Lung (tissue), 12 donors: ENCODE results near the gene MAML3. TPM values are rescaled to one million over a fixed set of nuclear protein-coding genes. Genes with fewer than 3 reads are reported as not detected.

Experiments used
- ATAC-seq: fragments of 200-7000 bp; cut with Tn5 transposase; one replicate; pipeline ENCODE4 v1.9.1; 2020; ENCODE audit warnings: moderate number of reproducible peaks; ENCODE audit not compliant: insufficient read depth, low FRiP score
- DNase-seq, 3 donors: peaks; one replicate each; pipeline ENCODE4 v3.0.0-alpha.2; 2013 to 2017
- H3K27ac ChIP-seq, 2 donors: one replicate each; pipeline ENCODE4 v1.5.1; 2013; ENCODE audit warnings: mild to moderate bottlenecking in 2 of 2, moderate library complexity in 2 of 2, control low read depth in 1 of 2, inconsistent platforms in 1 of 2, low read depth in 1 of 2, low read length in 1 of 2
- H3K27me3 ChIP-seq, 3 donors: one replicate each; pipeline ENCODE4 v1.5.1; 2013; ENCODE audit warnings: low read length in 2 of 3; ENCODE audit not compliant: control insufficient read depth in 3 of 3, insufficient read depth in 3 of 3
- H3K36me3 ChIP-seq, 4 donors: one replicate each; pipeline ENCODE4 v1.5.1; 2013; ENCODE audit warnings: low read length in 4 of 4, mild to moderate bottlenecking in 1 of 4, moderate library complexity in 1 of 4; ENCODE audit not compliant: control insufficient read depth in 4 of 4, insufficient read depth in 4 of 4
- H3K4me1 ChIP-seq, 5 donors: one replicate each; pipeline ENCODE4 v1.5.1; 2013; ENCODE audit warnings: low read length in 5 of 5, mild to moderate bottlenecking in 2 of 5, moderate library complexity in 1 of 5; ENCODE audit not compliant: control insufficient read depth in 5 of 5, insufficient read depth in 5 of 5
- H3K4me3 ChIP-seq: one replicate; pipeline ENCODE4 v1.5.1; 2013; ENCODE audit warnings: mild to moderate bottlenecking, control low read depth, moderate library complexity
- H3K9ac ChIP-seq, 2 donors: one replicate each; pipeline ENCODE4 v1.5.1; 2013; ENCODE audit warnings: low read length in 2 of 2, control low read depth in 1 of 2; ENCODE audit not compliant: insufficient read depth in 1 of 2
- H3K9me3 ChIP-seq, 4 donors: one replicate each; pipeline ENCODE4 v1.5.1; 2013; ENCODE audit warnings: low read length in 3 of 4, mild to moderate bottlenecking in 1 of 4, moderate library complexity in 1 of 4; ENCODE audit not compliant: control insufficient read depth in 4 of 4, insufficient read depth in 3 of 4
- WGBS, 2 donors: extraction: QIAGEN DNeasy Blood & Tissue Kit; methylation state at CpG; one replicate each; pipeline ENCODE4 v1.1.7; 2013; 5-methylcytosine and 5-hydroxymethylcytosine counted together
- polyA plus RNA-seq, 2 donors: library from polyadenylated mRNA; stranded (reverse); fragments of 200-250 nt; gene quantifications; one replicate each; pipeline ENCODE4 v1.2.1, GENCODE V29; 2013
- total RNA-seq, 2 donors: library from RNA; depleted of rRNA in 1 of 2; stranded (reverse); fragments of >200 nt in 1 of 2; gene quantifications; one replicate each; pipeline ENCODE4 v1.2.1, GENCODE V29; 2014 to 2021
- TF ChIP-seq, protein P1 (sequence below): IDR thresholded peaks from 2 replicates; pipeline ENCODE4 v1.5.1; 2012; ENCODE audit warnings: mild to moderate bottlenecking; ENCODE audit errors: control extremely low read depth, extremely low read depth
- donor health status: control.
- donor health status: control.
- donor health status: Bipolar disorder and iron deficiency.
- donor health status: healthy.
- donor health status: DM: yes; HTN: yes; CAD: no.

Gene MAML3
- total and polyA plus RNA-seq, 4 donors: 3.0 to 16.4 (median 8.5) TPM

DNA sequence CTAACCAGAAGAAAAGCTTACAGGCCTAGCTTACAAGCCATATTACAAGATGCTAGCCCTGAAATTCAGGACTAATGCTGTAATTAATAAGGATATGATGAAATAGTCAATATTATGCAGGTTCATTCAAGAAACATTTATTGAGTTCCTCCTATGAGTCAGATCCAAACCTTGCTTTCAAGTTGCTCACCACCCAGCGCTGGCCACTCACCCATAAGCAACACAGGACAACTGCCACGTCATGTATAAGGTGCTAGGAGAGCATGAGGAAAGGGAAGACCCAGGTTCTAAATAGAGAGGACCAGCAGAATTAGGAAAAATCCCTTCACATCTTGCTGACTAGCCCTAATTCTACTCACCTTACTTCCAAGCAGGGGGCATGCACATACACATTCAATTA lies 23.3 kb downstream of the MAML3 start:
- TF ChIP-seq, protein P1, sequence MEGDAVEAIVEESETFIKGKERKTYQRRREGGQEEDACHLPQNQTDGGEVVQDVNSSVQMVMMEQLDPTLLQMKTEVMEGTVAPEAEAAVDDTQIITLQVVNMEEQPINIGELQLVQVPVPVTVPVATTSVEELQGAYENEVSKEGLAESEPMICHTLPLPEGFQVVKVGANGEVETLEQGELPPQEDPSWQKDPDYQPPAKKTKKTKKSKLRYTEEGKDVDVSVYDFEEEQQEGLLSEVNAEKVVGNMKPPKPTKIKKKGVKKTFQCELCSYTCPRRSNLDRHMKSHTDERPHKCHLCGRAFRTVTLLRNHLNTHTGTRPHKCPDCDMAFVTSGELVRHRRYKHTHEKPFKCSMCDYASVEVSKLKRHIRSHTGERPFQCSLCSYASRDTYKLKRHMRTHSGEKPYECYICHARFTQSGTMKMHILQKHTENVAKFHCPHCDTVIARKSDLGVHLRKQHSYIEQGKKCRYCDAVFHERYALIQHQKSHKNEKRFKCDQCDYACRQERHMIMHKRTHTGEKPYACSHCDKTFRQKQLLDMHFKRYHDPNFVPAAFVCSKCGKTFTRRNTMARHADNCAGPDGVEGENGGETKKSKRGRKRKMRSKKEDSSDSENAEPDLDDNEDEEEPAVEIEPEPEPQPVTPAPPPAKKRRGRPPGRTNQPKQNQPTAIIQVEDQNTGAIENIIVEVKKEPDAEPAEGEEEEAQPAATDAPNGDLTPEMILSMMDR: no peak
- no peak overlapping the region for H3K9ac ChIP-seq
- WGBS, 2 donors: 70 to 73% methylated on average over 2 of the region's 2 CpGs
- H3K4me1 ChIP-seq: peaks cover 3 to 13% (median 8%) of the 10 kb centered on the region in 5 donors
- ATAC-seq: no peak
- DNase-seq: no peak
- no peak overlapping the region for H3K27ac ChIP-seq
- H3K9me3 ChIP-seq: no peaks in the 10 kb centered on the region
- H3K27me3 ChIP-seq: no peaks in the 10 kb centered on the region
- peaks cover 0 to 3% (median 0%) of the 10 kb centered on the region in 4 donors for H3K36me3 ChIP-seq
- no peak overlapping the region for H3K4me3 ChIP-seq

GRCh38 chr4:140127422-140127821 lies 26.6 kb downstream of the MAML3 start:
- Histone ChIP-seq H3K9ac (no peak overlapping the region), H3K9me3 (no peaks in the 10 kb centered on the region), H3K27ac (no peak overlapping the region), H3K4me1 (peaks cover 0 to 5% (median 3%) of the 10 kb centered on the region in 5 donors), H3K36me3 (peaks cover 0 to 3% (median 0%) of the 10 kb centered on the region in 4 donors), H3K4me3 (no peak overlapping the region), H3K27me3 (no peaks in the 10 kb centered on the region)
- DNase-seq: no peak
- TF ChIP-seq, protein P1: no peak
- no peak for ATAC-seq
- WGBS, 2 donors: 97 to 98% methylated on average over 2 of the region's 2 CpGs

- H3K4me1 ChIP-seq: peaks cover 0 to 5% (median 3%) of the 10 kb centered on the region in 5 donors
- no peak overlapping the region for H3K9ac ChIP-seq
- H3K9me3 ChIP-seq: no peaks in the 10 kb centered on the region
- no peaks in the 10 kb centered on the region for H3K27me3 ChIP-seq
- no peak for DNase-seq
- TF ChIP-seq, protein P1: no peak
- ATAC-seq: no peak
- H3K36me3 ChIP-seq: peaks cover 0 to 3% (median 0%) of the 10 kb centered on the region in 4 donors
- H3K4me3 ChIP-seq: no peak overlapping the region
- 75% methylated on average over 6 of the region's 6 CpGs for WGBS, 2 donors
- H3K27ac ChIP-seq: no peak overlapping the region
Measured at GRCh38 chr4:140126261-140126660, 27.7 kb downstream of the MAML3 start.

GRCh38 chr4:140125374-140125773 lies 28.6 kb downstream of the MAML3 start:
- TF ChIP-seq, protein P1: no peak
- Histone ChIP-seq H3K27ac (no peak overlapping the region), H3K36me3 (peaks cover 0 to 3% (median 0%) of the 10 kb centered on the region in 4 donors), H3K9me3 (no peaks in the 10 kb centered on the region), H3K27me3 (no peaks in the 10 kb centered on the region), H3K4me1 (peaks cover 0 to 5% (median 3%) of the 10 kb centered on the region in 5 donors), H3K4me3 (no peak overlapping the region), H3K9ac (no peak overlapping the region)
- 92 to 93% methylated on average over 2 of the region's 2 CpGs for WGBS, 2 donors
- DNase-seq (no peak), ATAC-seq (no peak)
